BLaER1 treated with 17β-estradiol and CSF1 and Interleukin-3, amounts not matched to agents 10 nM and 100 nM (cell line): ENCODE data around the gene ARFRP1.

Experiments
- H3K27ac ChIP-seq, 11 experiments: shearing (Covaris generic); formaldehyde crosslinking; 2 replicates each; pipeline ENCODE4 v1.8.1; 2022
- H3K27me3 ChIP-seq, 11 experiments: shearing (Covaris generic); formaldehyde crosslinking; 2 replicates each; pipeline ENCODE4 v1.8.1; 2022
- H3K36me3 ChIP-seq, 11 experiments: shearing (Covaris generic); formaldehyde crosslinking; 2 replicates each; pipeline ENCODE4 v1.8.1; 2022
- H3K4me1 ChIP-seq, 10 experiments: shearing (Covaris generic); formaldehyde crosslinking; 2 replicates each; pipeline ENCODE4 v1.8.1; 2022
- H3K4me2 ChIP-seq, 11 experiments: shearing (Covaris generic); formaldehyde crosslinking; 2 replicates each; pipeline ENCODE4 v1.8.1; 2022
- H3K4me3 ChIP-seq, 10 experiments: shearing (Covaris generic); formaldehyde crosslinking; 2 replicates each; pipeline ENCODE4 v1.8.1; 2022
- H3K9ac ChIP-seq, 11 experiments: shearing (Covaris generic); formaldehyde crosslinking; 2 replicates each; pipeline ENCODE4 v1.8.1; 2022
- H3K9me3 ChIP-seq, 11 experiments: shearing (Covaris generic); formaldehyde crosslinking; replicated peaks in 1 of 11; 2 replicates each; pipeline ENCODE4 v1.8.1; 2022
- H4K20me1 ChIP-seq, 11 experiments: shearing (Covaris generic); formaldehyde crosslinking; 2 replicates each; pipeline ENCODE4 v1.8.1; 2022
- Cebpa-rat ChIP-seq, 11 experiments: shearing (Covaris generic); IDR thresholded peaks; 2 replicates each; pipeline ENCODE4 v1.8.1; 2022

The ARFRP1 gene

GRCh38 chr20:63707558-63708300 is at the start of gene ARFRP1, which contains the start of gene ZGPAT:
Gene ARFRP1 (minus strand): TSS chr20:63707976. CDS start chr20:63707091, 885 bp downstream.
Gene ZGPAT (plus strand): TSS chr20:63708039. CDS start chr20:63708581, 542 bp downstream.
- Histone ChIP-seq H4K20me1 (peaks cover 14 to 90% (median 74%) of the 10 kb centered on the region in 11 experiments; a peak in 21 of 22 replicates), H3K4me2 (peak within 1 kb of the TSS; percentile 91 to 99 (median 98)), H3K9ac (peak within 1 kb of the TSS; percentile 83 to 97 (median 94)), H3K36me3 (peaks cover 69 to 82% (median 73%) of the 10 kb centered on the region in 11 experiments), H3K27ac (peak within 1 kb of the TSS; percentile 81 to 93 (median 91)), H3K4me1 (peaks cover 25 to 47% (median 38%) of the 10 kb centered on the region in 10 experiments), H3K4me3 (peak within 1 kb of the TSS; percentile 79 to 99 (median 95)), H3K9me3 (peaks cover 9 to 17% (median 14%) of the 10 kb centered on the region in 11 experiments; a peak in 21 of 22 replicates), H3K27me3 (no peaks in the 10 kb centered on the region)
- no peak for TF ChIP-seq Cebpa-rat (IDR thresholded peaks at IDR 0.05)

GRCh38 chr20:63756648-63756991 is 48.8 kb upstream of the ARFRP1 start:
- no peaks in the 10 kb centered on the region for H3K36me3 ChIP-seq
- no peak overlapping the region for H3K4me3 ChIP-seq
- H4K20me1 ChIP-seq = peaks cover 0 to 27% (median 0%) of the 10 kb centered on the region in 11 experiments; a peak in 4 of 22 replicates
- H3K9ac ChIP-seq = no peak overlapping the region
- TF ChIP-seq Cebpa-rat (IDR thresholded peaks at IDR 0.05) = no peak
- peaks cover 0 to 24% (median 16%) of the 10 kb centered on the region in 10 experiments; a peak in 13 of 20 replicates for H3K4me1 ChIP-seq
- no peaks in the 10 kb centered on the region for H3K9me3 ChIP-seq
- H3K4me2 ChIP-seq = peak overlapping the region in 8 of 11 experiments; percentile 0 to 55 (median 28); a peak in 10 of 22 replicates
- H3K27me3 ChIP-seq = no peaks in the 10 kb centered on the region
- no peak overlapping the region for H3K27ac ChIP-seq

GRCh38 chr20:63755933-63756647 is 48.3 kb upstream of the ARFRP1 start:
- peaks cover 3 to 28% (median 20%) of the 10 kb centered on the region in 10 experiments for H3K4me1 ChIP-seq
- no peaks in the 10 kb centered on the region for H3K9me3 ChIP-seq
- TF ChIP-seq Cebpa-rat (IDR thresholded peaks at IDR 0.05) = no peak
- H3K36me3 ChIP-seq = no peaks in the 10 kb centered on the region
- H3K9ac ChIP-seq = no peak overlapping the region
- H3K4me3 ChIP-seq = no peak overlapping the region
- peak overlapping the region in 7 of 11 experiments; percentile 0 to 55 (median 31); a peak in 8 of 22 replicates for H3K4me2 ChIP-seq
- no peaks in the 10 kb centered on the region for H3K27me3 ChIP-seq
- no peak overlapping the region for H3K27ac ChIP-seq
- peaks cover 0 to 27% (median 0%) of the 10 kb centered on the region in 11 experiments; a peak in 4 of 22 replicates for H4K20me1 ChIP-seq

- no peak overlapping the region for H3K27ac ChIP-seq
- H3K9me3 ChIP-seq = no peaks in the 10 kb centered on the region
Measured at GRCh38 chr20:63754008-63754407, 46.2 kb upstream of the ARFRP1 start.

GRCh38 chr20:63753381-63753780 is 45.6 kb upstream of the ARFRP1 start:
- no peaks in the 10 kb centered on the region for H3K27me3 ChIP-seq
- no peaks in the 10 kb centered on the region for H3K9me3 ChIP-seq
- no peak for TF ChIP-seq Cebpa-rat (IDR thresholded peaks at IDR 0.05)
- no peak overlapping the region for H3K27ac ChIP-seq
- H3K9ac ChIP-seq = no peak overlapping the region
- H3K4me2 ChIP-seq = peak overlapping the region in 4 of 11 experiments; percentile 17 to 45 (median 30); a peak in 1 of 22 replicates
- 0 out of 22 replicates have a peak, but pooled peaks cover 0 to 2% (median 0%) of the 10 kb centered on the region in 11 experiments for H3K36me3 ChIP-seq
- H3K4me3 ChIP-seq = no peak overlapping the region
- peaks cover 8 to 52% (median 42%) of the 10 kb centered on the region in 10 experiments for H3K4me1 ChIP-seq
- H4K20me1 ChIP-seq = peaks cover 0 to 37% (median 0%) of the 10 kb centered on the region in 11 experiments; a peak in 5 of 22 replicates

More at GRCh38 chr20:63754008-63754407, 46.2 kb upstream of the ARFRP1 start:
- Histone ChIP-seq H3K27me3 (no peaks in the 10 kb centered on the region), H3K9ac (no peak overlapping the region), H3K36me3 (0 out of 22 replicates have a peak, but pooled peaks cover 0 to 2% (median 0%) of the 10 kb centered on the region in 11 experiments), H3K4me2 (no peak overlapping the region; a peak in 1 of 22 replicates), H3K4me1 (peaks cover 8 to 47% (median 37%) of the 10 kb centered on the region in 10 experiments), H4K20me1 (peaks cover 0 to 37% (median 0%) of the 10 kb centered on the region in 11 experiments; a peak in 5 of 22 replicates), H3K4me3 (no peak overlapping the region)
- TF ChIP-seq Cebpa-rat (IDR thresholded peaks at IDR 0.05) = no peak

GRCh38 chr20:63752411-63753101 is 44.8 kb upstream of the ARFRP1 start:
- Histone ChIP-seq H3K4me2 (peak overlapping the region in 7 of 11 experiments; percentile 7 to 45 (median 30); a peak in 10 of 22 replicates), H3K9me3 (no peaks in the 10 kb centered on the region), H4K20me1 (peaks cover 0 to 37% (median 0%) of the 10 kb centered on the region in 11 experiments; a peak in 5 of 22 replicates), H3K27me3 (no peaks in the 10 kb centered on the region), H3K27ac (no peak overlapping the region), H3K4me1 (peaks cover 8 to 61% (median 51%) of the 10 kb centered on the region in 10 experiments), H3K9ac (no peak overlapping the region), H3K36me3 (0 out of 22 replicates have a peak, but pooled peaks cover 0 to 2% (median 0%) of the 10 kb centered on the region in 11 experiments), H3K4me3 (no peak overlapping the region)
- TF ChIP-seq Cebpa-rat (IDR thresholded peaks at IDR 0.05) = no peak

GRCh38 chr20:63751471-63752271 is 43.9 kb upstream of the ARFRP1 start:
- H3K4me1 ChIP-seq = peaks cover 8 to 63% (median 54%) of the 10 kb centered on the region in 10 experiments
- H3K36me3 ChIP-seq = 0 out of 22 replicates have a peak, but pooled peaks cover 0 to 2% (median 0%) of the 10 kb centered on the region in 11 experiments
- peaks cover 0 to 37% (median 0%) of the 10 kb centered on the region in 11 experiments; a peak in 5 of 22 replicates for H4K20me1 ChIP-seq
- no peak for TF ChIP-seq Cebpa-rat (IDR thresholded peaks at IDR 0.05)
- peak overlapping the region in 10 of 11 experiments; percentile 1 to 62 (median 54); a peak in 16 of 22 replicates for H3K9ac ChIP-seq
- H3K4me3 ChIP-seq = peak overlapping the region in 4 of 10 experiments; percentile 2 to 39 (median 38); a peak in 1 of 20 replicates
- H3K9me3 ChIP-seq = no peaks in the 10 kb centered on the region
- H3K4me2 ChIP-seq = peak overlapping the region; percentile 64 to 97 (median 84)
- peak overlapping the region in 7 of 11 experiments; percentile 44 to 64 (median 47); a peak in 10 of 22 replicates for H3K27ac ChIP-seq
- no peaks in the 10 kb centered on the region for H3K27me3 ChIP-seq
